GM23338 (cell line): ENCODE results near the gene RNF220. TPM values are rescaled to one million over a fixed set of nuclear protein-coding genes. Genes with fewer than 3 reads are reported as not detected.

ENCODE experiments used
- ATAC-seq: fragments of 200-7000 bp; cut with Tn5 transposase; 3 replicates; pipeline ENCODE4 v1.9.1; 2020
- DNase-seq: peaks from one replicate; pipeline ENCODE4 v3.0.0-alpha.2; 2015; ENCODE audit warnings: low spot score
- H2AFZ ChIP-seq: fragments of 200-600 bp; sonication (generic); 2 replicates; pipeline ENCODE4 v1.8.0; 2016; ENCODE audit warnings: antibody characterized with exemption, mild to moderate bottlenecking, moderate library complexity
- H3F3A ChIP-seq: fragments of 200-600 bp; sonication (generic); replicated peaks from 2 replicates; pipeline ENCODE4 v1.8.0; 2017; ENCODE audit warnings: antibody characterized with exemption, mixed run types, low read depth
- H3K27ac ChIP-seq: fragments of 200-600 bp; sonication (generic); 2 replicates; pipeline ENCODE4 v1.6.1; 2016; ENCODE audit warnings: low read depth
- H3K27me3 ChIP-seq: fragments of 200-600 bp; sonication (generic); 2 replicates; pipeline ENCODE4 v1.8.0; 2016; ENCODE audit warnings: mild to moderate bottlenecking, mixed run types, moderate library complexity; ENCODE audit not compliant: insufficient read depth
- H3K36me3 ChIP-seq: fragments of 200-600 bp; sonication (generic); 2 replicates; pipeline ENCODE4 v1.8.0; 2016; ENCODE audit warnings: mild to moderate bottlenecking; ENCODE audit not compliant: insufficient read depth
- H3K4me1 ChIP-seq: fragments of 200-600 bp; sonication (generic); 2 replicates; pipeline ENCODE4 v1.8.0; 2016; ENCODE audit warnings: mild to moderate bottlenecking, moderate library complexity; ENCODE audit not compliant: insufficient read depth
- H3K4me2 ChIP-seq: fragments of 200-600 bp; sonication (generic); 2 replicates; pipeline ENCODE4 v1.7.1; 2017; ENCODE audit warnings: mixed run types
- H3K4me3 ChIP-seq: fragments of 200-600 bp; sonication (generic); 2 replicates; pipeline ENCODE4 v1.6.1; 2016; ENCODE audit warnings: mixed run types
- H3K79me2 ChIP-seq: fragments of 200-600 bp; sonication (generic); replicated peaks from 2 replicates; pipeline ENCODE4 v1.8.0; 2017; ENCODE audit warnings: mild to moderate bottlenecking; ENCODE audit not compliant: insufficient read depth
- H3K9me2 ChIP-seq: fragments of 200-600 bp; sonication (generic); 2 replicates; pipeline ENCODE4 v1.8.0; 2017; ENCODE audit not compliant: insufficient read depth
- H4K20me1 ChIP-seq: fragments of 200-600 bp; sonication (generic); replicated peaks from 2 replicates; pipeline ENCODE4 v1.8.0; 2017; ENCODE audit warnings: mild to moderate bottlenecking; ENCODE audit not compliant: insufficient read depth
- H3K27ac Mint-ChIP-seq: 2 replicates; pipeline ENCODE4 v1.8.0; 2020; ENCODE audit warnings: inconsistent platforms, mild to moderate bottlenecking, moderate library complexity, mixed read lengths
- H3K27me3 Mint-ChIP-seq: 3 replicates; pipeline ENCODE4 v1.8.0; 2022; ENCODE audit warnings: low read depth, mild to moderate bottlenecking, moderate library complexity, mixed read lengths, inconsistent platforms; ENCODE audit not compliant: insufficient read depth, poor library complexity
- H3K36me3 Mint-ChIP-seq: 3 replicates; pipeline ENCODE4 v1.8.0; 2021; ENCODE audit warnings: low read depth, mild to moderate bottlenecking, inconsistent platforms, moderate library complexity, mixed read lengths
- H3K4me1 Mint-ChIP-seq: 3 replicates; pipeline ENCODE4 v1.8.0; 2020; ENCODE audit warnings: mild to moderate bottlenecking, inconsistent platforms, mixed read lengths
- H3K4me3 Mint-ChIP-seq: 3 replicates; pipeline ENCODE4 v1.8.0; 2021; ENCODE audit warnings: moderate library complexity, mild to moderate bottlenecking, inconsistent platforms, mixed read lengths
- H3K9me3 Mint-ChIP-seq: 3 replicates; pipeline ENCODE4 v1.8.0; 2020; ENCODE audit warnings: moderate library complexity, mild to moderate bottlenecking, inconsistent platforms, mixed read lengths
- CREB1 ChIP-seq: fragments of 250-450 bp; sonication (Bioruptor Pico); IDR thresholded peaks from 2 replicates; pipeline ENCODE4 v1.5.0; 2020; ENCODE audit warnings: low read depth, mild to moderate bottlenecking, moderate library complexity
- CTCF ChIP-seq, 2 experiments: fragments of 200-600 bp in 1 of 2; sonication (generic) in 1 of 2; conservative IDR thresholded peaks; 2 replicates each; pipeline versions ENCODE4 v1.5.1 to v1.6.1; 2016 to 2017; ENCODE audit warnings: antibody characterized with exemption in 2 of 2, low read depth in 2 of 2, mild to moderate bottlenecking in 2 of 2, moderate library complexity in 1 of 2
- ETS1 ChIP-seq: IDR thresholded peaks from 2 replicates; pipeline ENCODE4 v1.6.1; 2016; ENCODE audit warnings: antibody characterized with exemption
- EZH2 ChIP-seq: fragments of 200-600 bp; sonication (generic); IDR thresholded peaks from one replicate; pipeline ENCODE4 v1.8.0; 2017; ENCODE audit warnings: antibody characterized with exemption, mild to moderate bottlenecking, low read depth; ENCODE audit not compliant: unreplicated experiment
- EZH2phosphoT487 ChIP-seq: fragments of 200-600 bp; sonication (generic); IDR thresholded peaks from one replicate; pipeline ENCODE4 v1.8.1; 2018; ENCODE audit warnings: antibody characterized with exemption; ENCODE audit not compliant: unreplicated experiment
- JUNB ChIP-seq: IDR thresholded peaks from one replicate; pipeline ENCODE4 v1.6.1; 2016; ENCODE audit warnings: antibody characterized with exemption; ENCODE audit not compliant: unreplicated experiment
- NANOG ChIP-seq: IDR thresholded peaks from 2 replicates; pipeline ENCODE4 v1.6.1; 2016; ENCODE audit warnings: antibody characterized with exemption, borderline replicate concordance
- POLR2AphosphoS5 ChIP-seq: IDR thresholded peaks from 2 replicates; pipeline ENCODE4 v1.6.1; 2016; ENCODE audit warnings: antibody characterized with exemption, low read depth
- STAT1 ChIP-seq: IDR thresholded peaks from one replicate; pipeline ENCODE4 v1.6.1; 2016; ENCODE audit warnings: antibody characterized with exemption; ENCODE audit not compliant: unreplicated experiment
- ZNF331 ChIP-seq: fragments of 250-450 bp; sonication (Bioruptor Pico); IDR thresholded peaks from 2 replicates; pipeline ENCODE4 v1.5.0; 2020; ENCODE audit warnings: low read depth, mild to moderate bottlenecking, moderate library complexity
- ZNF462 ChIP-seq: fragments of 250-450 bp; sonication (Bioruptor Pico); IDR thresholded peaks from 2 replicates; pipeline ENCODE4 v1.5.0; 2020; ENCODE audit warnings: mild to moderate bottlenecking, moderate library complexity
- polyA plus RNA-seq: library from polyadenylated mRNA; unstranded; fragments of >200 nt; fragmentation: Nextera tagmentation; extraction: Ambion mirVana; gene quantifications from 2 replicates; pipeline ENCODE4 v1.2.1, GENCODE V29; 2016
- total RNA-seq: library from RNA; depleted of rRNA; stranded (reverse); fragments of >200 nt; shearing (Covaris generic); gene quantifications from 2 replicates; pipeline ENCODE4 v1.2.3, GENCODE V29; 2014
- TF ChIP-seq, protein P1 (sequence below): IDR thresholded peaks from one replicate; pipeline ENCODE4 v1.6.1; 2018; ENCODE audit warnings: antibody characterized with exemption; ENCODE audit not compliant: unreplicated experiment

Gene RNF220
- total and polyA plus RNA-seq, 2 experiments from 2014 or later, result 72.8 to 168 TPM

DNA sequence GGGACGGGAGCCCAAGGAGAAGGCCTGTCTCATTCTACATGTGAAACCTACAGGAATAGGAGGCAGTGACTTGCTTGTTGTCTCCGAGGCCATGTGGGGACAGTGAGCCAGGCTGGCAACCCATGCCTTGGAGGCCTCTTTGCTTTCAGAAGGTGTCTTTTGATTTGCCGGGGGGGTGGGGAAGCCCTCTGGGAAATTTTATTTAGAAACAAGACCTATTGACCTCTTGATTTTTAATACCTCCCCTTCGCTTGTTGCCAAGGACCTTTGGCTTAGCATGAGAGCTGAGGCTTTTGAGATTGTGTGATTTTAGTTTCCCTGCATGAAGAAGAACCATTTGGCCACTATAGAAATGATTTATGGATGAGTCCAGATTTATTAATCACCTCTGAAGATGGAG, 273.6 kb downstream of the RNF220 start (continued):
- TF ChIP-seq, protein P1, sequence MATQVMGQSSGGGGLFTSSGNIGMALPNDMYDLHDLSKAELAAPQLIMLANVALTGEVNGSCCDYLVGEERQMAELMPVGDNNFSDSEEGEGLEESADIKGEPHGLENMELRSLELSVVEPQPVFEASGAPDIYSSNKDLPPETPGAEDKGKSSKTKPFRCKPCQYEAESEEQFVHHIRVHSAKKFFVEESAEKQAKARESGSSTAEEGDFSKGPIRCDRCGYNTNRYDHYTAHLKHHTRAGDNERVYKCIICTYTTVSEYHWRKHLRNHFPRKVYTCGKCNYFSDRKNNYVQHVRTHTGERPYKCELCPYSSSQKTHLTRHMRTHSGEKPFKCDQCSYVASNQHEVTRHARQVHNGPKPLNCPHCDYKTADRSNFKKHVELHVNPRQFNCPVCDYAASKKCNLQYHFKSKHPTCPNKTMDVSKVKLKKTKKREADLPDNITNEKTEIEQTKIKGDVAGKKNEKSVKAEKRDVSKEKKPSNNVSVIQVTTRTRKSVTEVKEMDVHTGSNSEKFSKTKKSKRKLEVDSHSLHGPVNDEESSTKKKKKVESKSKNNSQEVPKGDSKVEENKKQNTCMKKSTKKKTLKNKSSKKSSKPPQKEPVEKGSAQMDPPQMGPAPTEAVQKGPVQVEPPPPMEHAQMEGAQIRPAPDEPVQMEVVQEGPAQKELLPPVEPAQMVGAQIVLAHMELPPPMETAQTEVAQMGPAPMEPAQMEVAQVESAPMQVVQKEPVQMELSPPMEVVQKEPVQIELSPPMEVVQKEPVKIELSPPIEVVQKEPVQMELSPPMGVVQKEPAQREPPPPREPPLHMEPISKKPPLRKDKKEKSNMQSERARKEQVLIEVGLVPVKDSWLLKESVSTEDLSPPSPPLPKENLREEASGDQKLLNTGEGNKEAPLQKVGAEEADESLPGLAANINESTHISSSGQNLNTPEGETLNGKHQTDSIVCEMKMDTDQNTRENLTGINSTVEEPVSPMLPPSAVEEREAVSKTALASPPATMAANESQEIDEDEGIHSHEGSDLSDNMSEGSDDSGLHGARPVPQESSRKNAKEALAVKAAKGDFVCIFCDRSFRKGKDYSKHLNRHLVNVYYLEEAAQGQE, result no peak
- TF ChIP-seq NANOG (no peak), JUNB (no peak), ZNF331 (CRISPR knock-in tag) (no peak)

- Histone ChIP-seq H2AFZ (no peak overlapping the region), H3K4me2 (no peak overlapping the region), H3K9me2 (no peaks in the 10 kb centered on the region), H3K79me2 (no peaks in the 10 kb centered on the region), H4K20me1 (peaks cover 3% of the 10 kb centered on the region; the same call in 1 of the 2 replicates), H3K27ac (no peak overlapping the region), H3K4me3 (no peak overlapping the region), H3F3A (0 out of 2 replicates have a peak, but pooled peaks cover 6% of the 10 kb centered on the region), H3K27me3 (no peaks in the 10 kb centered on the region), H3K36me3 (no peaks in the 10 kb centered on the region), H3K4me1 (peaks cover 27% of the 10 kb centered on the region)
- H3K9me3 Mint-ChIP-seq, result no peaks in the 10 kb centered on the region
- H3K27ac Mint-ChIP-seq, result no peak overlapping the region
- no peak overlapping the region for H3K4me3 Mint-ChIP-seq
- peaks cover 24% of the 10 kb centered on the region for H3K4me1 Mint-ChIP-seq
- H3K27me3 Mint-ChIP-seq, result peaks cover 9% of the 10 kb centered on the region
- no peak for DNase-seq
- ATAC-seq, result no peak
- H3K36me3 Mint-ChIP-seq, result no peaks in the 10 kb centered on the region; the same call in 2 of the 3 replicates
- no peak for TF ChIP-seq ZNF462 (CRISPR knock-in tag)
- TF ChIP-seq EZH2phosphoT487, result no peak
- TF ChIP-seq EZH2, result no peak
- TF ChIP-seq ETS1, result no peak
- TF ChIP-seq STAT1, result no peak
- TF ChIP-seq ZNF331 (CRISPR knock-in tag), result no peak
- TF ChIP-seq CREB1 (CRISPR knock-in tag), result no peak
- TF ChIP-seq CTCF (conservative IDR thresholded peaks at IDR 0.05; ENCODE audit: low read depth in 2 of 2), result no peak
- TF ChIP-seq POLR2AphosphoS5, result no peak
- no peak for TF ChIP-seq JUNB
- no peak for TF ChIP-seq NANOG
Measured at GRCh38 chr1:44679468-44679867, 274.4 kb downstream of the RNF220 start.
